OCI-LY3 (cell line): Measurements from ENCODE around the gene CHID1.

Source experiments
- H2AFZ ChIP-seq: fragments of 200-600, 300-600 bp; shearing (Covaris generic); 2 replicates; pipeline ENCODE4 v1.6.0; 2014; ENCODE audit warnings: antibody characterized with exemption, low read depth, low read length
- H3K27ac ChIP-seq: fragments of 200-600, 300-600 bp; sonication (generic); 2 replicates; pipeline ENCODE4 v1.5.1; 2014; ENCODE audit warnings: mild to moderate bottlenecking, low read length, moderate library complexity, mixed read lengths
- H3K27me3 ChIP-seq: fragments of 200-600, 300-600 bp; sonication (generic); 2 replicates; pipeline ENCODE4 v1.6.1; 2014; ENCODE audit warnings: low read depth, low read length, mixed read lengths
- H3K36me3 ChIP-seq: fragments of 200-600, 300-600 bp; sonication (generic); replicated peaks from 2 replicates; pipeline ENCODE3; 2014; ENCODE audit warnings: low read depth, low read length, mixed read lengths
- H3K4me1 ChIP-seq: fragments of 300-600, 200-600 bp; sonication (generic); 2 replicates; pipeline ENCODE4 v1.6.1; 2014; ENCODE audit warnings: low read length, mixed read lengths
- H3K4me2 ChIP-seq: fragments of 200-600, 300-600 bp; sonication (generic); 2 replicates; pipeline ENCODE4 v1.6.1; 2014; ENCODE audit warnings: low read length, mixed read lengths
- H3K4me3 ChIP-seq: fragments of 300-600, 200-600 bp; sonication (generic); 2 replicates; pipeline ENCODE4 v1.5.1; 2014; ENCODE audit warnings: antibody characterized with exemption, mild to moderate bottlenecking, low read length, moderate library complexity
- H3K79me2 ChIP-seq: fragments of 300-600, 200-600 bp; shearing (Covaris generic); 2 replicates; pipeline ENCODE4 v1.6.1; 2014; ENCODE audit warnings: mild to moderate bottlenecking, low read length, mixed read lengths
- H3K9ac ChIP-seq: fragments of 300-600, 200-600 bp; shearing (Covaris generic); 2 replicates; pipeline ENCODE4 v1.6.0; 2014; ENCODE audit warnings: mild to moderate bottlenecking, low read length, moderate library complexity
- H3K9me3 ChIP-seq: fragments of 200-600, 300-600 bp; shearing (Covaris generic); 2 replicates; pipeline ENCODE4 v1.6.1; 2014; ENCODE audit warnings: low read length, mixed read lengths; ENCODE audit not compliant: insufficient read depth
- H4K20me1 ChIP-seq: fragments of 200-600, 300-600 bp; sonication (generic); 2 replicates; pipeline ENCODE4 v1.6.1; 2016; ENCODE audit warnings: low read length, mixed read lengths; ENCODE audit not compliant: insufficient read depth
- EZH2phosphoT487 ChIP-seq: fragments of 200-600 bp; shearing (Covaris generic); IDR thresholded peaks from 2 replicates; pipeline ENCODE4 v1.6.1; 2018; ENCODE audit warnings: antibody characterized with exemption, mixed run types, low read depth
- TF ChIP-seq, protein P1 (sequence below): fragments of 200-600, 300-600 bp; sonication (generic); IDR thresholded peaks from 2 replicates; pipeline ENCODE4 v1.5.1; 2014; ENCODE audit warnings: antibody characterized with exemption, low read length, low read depth

The CHID1 gene

DNA sequence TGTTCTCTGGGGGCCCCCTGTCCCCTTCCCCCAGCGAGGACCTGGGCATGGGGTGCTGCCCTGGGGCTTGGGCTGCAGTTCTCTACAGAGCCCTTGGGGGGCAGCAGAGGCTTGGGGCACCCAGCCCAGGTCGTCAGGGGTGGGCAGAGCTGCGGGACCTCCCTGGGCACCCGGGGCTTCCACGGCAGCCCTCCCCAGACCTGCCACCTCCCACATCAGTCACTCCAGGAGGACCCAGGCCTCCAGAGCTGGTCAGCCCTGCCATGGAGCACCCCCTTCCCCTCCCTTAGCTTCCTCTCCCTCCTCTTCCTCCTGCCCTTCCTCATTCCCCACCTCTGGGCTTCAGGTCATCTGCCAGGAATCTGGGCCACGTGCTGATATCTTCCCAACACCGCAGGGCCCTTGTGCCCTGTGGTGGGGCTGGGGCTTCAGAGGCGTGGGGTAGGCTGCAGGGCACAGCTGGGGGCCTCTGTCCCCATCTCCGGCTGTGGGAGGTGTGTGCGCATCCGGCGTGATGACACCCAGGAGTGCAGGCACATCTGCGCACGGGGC, 62.2 kb downstream of the CHID1 start:
- H3K9ac ChIP-seq, result no peak overlapping the region
- no peaks in the 10 kb centered on the region for H4K20me1 ChIP-seq
- peak overlapping the region; percentile 33 for H3K4me2 ChIP-seq
- no peak overlapping the region for H2AFZ ChIP-seq
- H3K36me3 ChIP-seq, result no peaks in the 10 kb centered on the region
- H3K27ac ChIP-seq, result no peak overlapping the region
- TF ChIP-seq, protein P1, sequence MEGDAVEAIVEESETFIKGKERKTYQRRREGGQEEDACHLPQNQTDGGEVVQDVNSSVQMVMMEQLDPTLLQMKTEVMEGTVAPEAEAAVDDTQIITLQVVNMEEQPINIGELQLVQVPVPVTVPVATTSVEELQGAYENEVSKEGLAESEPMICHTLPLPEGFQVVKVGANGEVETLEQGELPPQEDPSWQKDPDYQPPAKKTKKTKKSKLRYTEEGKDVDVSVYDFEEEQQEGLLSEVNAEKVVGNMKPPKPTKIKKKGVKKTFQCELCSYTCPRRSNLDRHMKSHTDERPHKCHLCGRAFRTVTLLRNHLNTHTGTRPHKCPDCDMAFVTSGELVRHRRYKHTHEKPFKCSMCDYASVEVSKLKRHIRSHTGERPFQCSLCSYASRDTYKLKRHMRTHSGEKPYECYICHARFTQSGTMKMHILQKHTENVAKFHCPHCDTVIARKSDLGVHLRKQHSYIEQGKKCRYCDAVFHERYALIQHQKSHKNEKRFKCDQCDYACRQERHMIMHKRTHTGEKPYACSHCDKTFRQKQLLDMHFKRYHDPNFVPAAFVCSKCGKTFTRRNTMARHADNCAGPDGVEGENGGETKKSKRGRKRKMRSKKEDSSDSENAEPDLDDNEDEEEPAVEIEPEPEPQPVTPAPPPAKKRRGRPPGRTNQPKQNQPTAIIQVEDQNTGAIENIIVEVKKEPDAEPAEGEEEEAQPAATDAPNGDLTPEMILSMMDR, result peak; percentile 77
- TF ChIP-seq EZH2phosphoT487, result no peak
- H3K4me1 ChIP-seq, result peaks cover 26% of the 10 kb centered on the region
- H3K9me3 ChIP-seq, result no peaks in the 10 kb centered on the region
- H3K27me3 ChIP-seq, result no peaks in the 10 kb centered on the region; the same call in 1 of the 2 replicates
- 0 out of 2 replicates have a peak overlapping the region, but pooled peaks have one; percentile 4 for H3K4me3 ChIP-seq
- H3K79me2 ChIP-seq, result no peaks in the 10 kb centered on the region

DNA sequence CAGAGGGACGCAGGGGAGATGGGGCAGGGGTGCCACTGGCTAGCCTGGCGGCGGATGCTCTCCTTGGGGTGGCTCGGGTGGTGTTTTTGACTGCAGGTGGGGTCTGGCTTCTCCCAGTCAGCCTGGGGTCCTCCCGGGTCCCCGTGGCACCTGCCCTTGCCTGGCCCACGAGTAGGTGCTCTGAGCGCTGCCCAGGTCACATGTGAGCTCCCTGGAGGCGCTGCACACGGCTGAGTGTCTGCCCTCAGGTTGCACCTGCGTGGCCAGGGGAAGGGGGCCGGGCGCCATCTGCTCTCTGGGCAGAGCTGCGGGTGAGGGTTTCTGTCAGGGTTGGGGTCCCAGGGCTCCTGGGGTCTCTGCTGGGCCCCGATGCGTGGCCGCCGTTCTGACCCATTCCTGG, 62.7 kb downstream of the CHID1 start:
- Histone ChIP-seq H3K79me2 (no peaks in the 10 kb centered on the region), H3K4me2 (no peak overlapping the region), H3K27ac (no peak overlapping the region), H3K9me3 (no peaks in the 10 kb centered on the region), H4K20me1 (no peaks in the 10 kb centered on the region), H3K4me3 (no peak overlapping the region), H3K9ac (no peak overlapping the region), H2AFZ (no peak overlapping the region), H3K27me3 (no peaks in the 10 kb centered on the region; the same call in 1 of the 2 replicates), H3K36me3 (no peaks in the 10 kb centered on the region), H3K4me1 (peaks cover 26% of the 10 kb centered on the region)
- no peak for TF ChIP-seq EZH2phosphoT487
- TF ChIP-seq, protein P1, result no peak

DNA sequence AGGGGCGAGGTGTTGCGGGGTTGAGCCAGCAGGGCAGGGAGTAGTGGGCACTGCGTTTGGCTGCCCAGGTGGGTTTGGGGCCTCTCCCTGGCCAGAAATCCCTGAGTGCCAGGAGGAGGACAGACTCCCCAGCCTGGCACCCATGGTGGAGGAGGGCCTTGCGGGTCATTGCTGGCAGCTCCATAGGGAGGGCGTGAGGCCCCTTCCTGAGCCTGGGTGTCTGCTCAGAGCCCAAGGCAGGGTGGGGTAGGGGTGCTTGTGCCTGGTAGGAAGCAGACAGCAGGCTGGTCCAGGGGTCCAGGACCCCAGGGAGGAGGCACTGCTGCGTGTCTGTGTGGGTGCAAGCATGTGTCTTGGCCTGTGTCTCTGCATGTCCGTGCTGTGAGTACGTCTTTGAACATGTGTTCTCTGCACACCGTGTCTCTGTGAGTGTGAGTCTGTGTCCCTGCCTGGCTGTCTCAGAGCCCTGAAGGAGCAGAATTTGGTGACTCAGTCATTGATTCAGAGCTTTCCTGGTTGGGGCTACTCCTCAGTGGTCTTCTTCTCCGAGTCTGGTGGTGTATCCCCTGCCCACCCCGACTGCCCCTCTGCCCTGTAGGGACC, 64.0 kb downstream of the CHID1 start:
- Histone ChIP-seq H3K79me2 (peaks cover 7% of the 10 kb centered on the region), H3K4me1 (peaks cover 26% of the 10 kb centered on the region), H3K4me3 (no peak overlapping the region), H3K9ac (no peak overlapping the region), H2AFZ (no peak overlapping the region), H3K27ac (no peak overlapping the region), H3K36me3 (no peaks in the 10 kb centered on the region), H3K4me2 (no peak overlapping the region), H3K27me3 (no peaks in the 10 kb centered on the region; the same call in 1 of the 2 replicates), H3K9me3 (no peaks in the 10 kb centered on the region), H4K20me1 (no peaks in the 10 kb centered on the region)
- TF ChIP-seq, protein P1, result no peak
- no peak for TF ChIP-seq EZH2phosphoT487

DNA sequence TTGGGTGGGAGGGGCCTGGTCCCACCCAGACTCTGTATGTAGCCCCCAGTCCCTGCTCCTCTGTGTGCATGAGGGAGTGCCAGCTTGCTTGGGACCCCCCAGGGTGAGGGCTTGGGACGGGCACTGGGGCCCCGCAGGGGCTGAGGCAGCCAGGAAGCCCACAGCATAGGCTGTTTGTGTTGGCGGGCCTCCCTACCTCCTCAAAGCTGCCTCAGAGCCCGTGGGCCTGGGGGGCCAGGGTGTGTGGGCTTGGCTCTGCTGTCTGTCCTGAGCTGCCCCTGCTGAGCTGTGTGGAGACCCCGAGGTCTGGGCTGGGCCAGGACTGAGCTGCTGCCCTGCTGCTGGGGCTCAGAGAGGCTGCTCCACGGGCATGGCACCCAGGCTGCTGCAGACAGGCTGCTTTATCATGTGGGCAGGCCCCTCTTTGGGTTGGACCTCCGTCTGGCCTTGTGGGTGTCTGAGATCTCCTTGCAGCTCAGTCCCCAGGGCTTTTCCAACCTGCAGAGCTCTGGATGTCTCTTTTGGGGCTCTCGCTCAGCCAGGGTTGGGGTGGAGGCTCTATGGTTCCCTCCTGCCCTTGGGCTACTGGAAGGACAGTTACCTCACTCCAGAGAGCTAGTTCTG, 64.6 kb downstream of the CHID1 start:
- TF ChIP-seq EZH2phosphoT487, result no peak
- TF ChIP-seq, protein P1, result no peak
- peaks cover 4% of the 10 kb centered on the region for H4K20me1 ChIP-seq
- H3K4me3 ChIP-seq, result no peak overlapping the region
- H2AFZ ChIP-seq, result no peak overlapping the region
- H3K36me3 ChIP-seq, result no peaks in the 10 kb centered on the region
- H3K27ac ChIP-seq, result no peak overlapping the region
- H3K79me2 ChIP-seq, result peaks cover 13% of the 10 kb centered on the region
- no peaks in the 10 kb centered on the region for H3K9me3 ChIP-seq
- H3K27me3 ChIP-seq, result no peaks in the 10 kb centered on the region; the same call in 1 of the 2 replicates
- H3K4me1 ChIP-seq, result peaks cover 31% of the 10 kb centered on the region
- no peak overlapping the region for H3K9ac ChIP-seq
- H3K4me2 ChIP-seq, result no peak overlapping the region
